ENCODE data around the gene ARFRP1.

ARFRP1 gene

DNA sequence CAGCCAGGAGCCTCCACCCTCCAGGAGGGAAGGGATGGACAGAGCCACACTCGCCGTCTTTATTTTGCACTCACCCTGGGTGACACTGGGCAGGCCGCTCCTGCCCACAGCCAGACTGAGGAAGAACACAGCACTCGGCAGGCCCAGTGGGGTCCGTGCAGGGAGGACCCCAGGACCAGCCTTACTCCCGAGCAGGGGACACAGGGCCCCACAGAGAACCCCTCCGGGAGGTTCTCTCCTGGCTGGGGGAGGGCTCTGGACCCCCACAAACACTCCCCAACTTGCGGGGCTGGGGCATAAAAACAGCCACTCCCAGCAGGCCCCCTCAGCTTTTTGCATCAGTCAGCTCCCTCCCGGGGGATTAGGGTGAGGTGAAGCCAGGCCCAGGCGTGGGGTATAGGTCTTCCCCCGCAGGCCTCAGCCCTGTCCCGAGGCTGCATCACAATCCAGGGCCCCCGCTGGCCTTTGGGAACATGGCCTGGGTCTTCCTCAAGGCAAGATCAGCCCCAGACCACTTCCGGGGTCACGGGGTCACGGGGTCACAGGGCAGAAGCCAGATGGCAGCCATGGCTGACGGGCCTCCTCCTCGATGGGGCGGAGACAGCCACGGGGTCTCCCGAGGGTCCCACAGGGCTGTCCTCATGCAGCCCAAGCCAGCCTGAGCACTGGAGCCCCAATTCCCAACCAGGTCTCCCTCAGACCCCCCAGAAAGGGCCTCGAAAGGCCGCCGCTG, 8.1 kb downstream of the ARFRP1 start:
- Histone ChIP-seq H3K4me1 (ENCODE audit: insufficient read depth, poor library complexity, severe bottlenecking) (peaks cover 32% of the 10 kb centered on the region), H3K27me3 (ENCODE audit: insufficient read depth, poor library complexity, severe bottlenecking) (no peaks in the 10 kb centered on the region), H3K9me3 (ENCODE audit: severe bottlenecking) (no peaks in the 10 kb centered on the region), H3K4me3 (ENCODE audit: severe bottlenecking) (no peak overlapping the region), H3K36me3 (ENCODE audit: low read depth) (peaks cover 44% of the 10 kb centered on the region), H3K27ac (ENCODE audit: poor library complexity, severe bottlenecking) (peak overlapping the region; percentile 96)
- TF ChIP-seq CTCF (IDR thresholded peaks at IDR 0.05; ENCODE audit: poor library complexity, severe bottlenecking) = no peak
- DNase-seq (ENCODE audit: low spot score) = peak; percentile 85
- ATAC-seq (ENCODE audit: low read depth) = no peak

GRCh38 chr20:63698739-63699465, 8.9 kb downstream of the ARFRP1 start:
- Histone ChIP-seq H3K9me3 (ENCODE audit: severe bottlenecking) (no peaks in the 10 kb centered on the region), H3K27me3 (ENCODE audit: insufficient read depth, poor library complexity, severe bottlenecking) (no peaks in the 10 kb centered on the region), H3K27ac (ENCODE audit: poor library complexity, severe bottlenecking) (peak overlapping the region; percentile 96), H3K4me3 (ENCODE audit: severe bottlenecking) (peak overlapping the region; percentile 44), H3K36me3 (ENCODE audit: low read depth) (peaks cover 46% of the 10 kb centered on the region), H3K4me1 (ENCODE audit: insufficient read depth, poor library complexity, severe bottlenecking) (peaks cover 32% of the 10 kb centered on the region)
- no peak for TF ChIP-seq CTCF (IDR thresholded peaks at IDR 0.05; ENCODE audit: poor library complexity, severe bottlenecking)
- ATAC-seq (ENCODE audit: low read depth) (peak; percentile 50), DNase-seq (ENCODE audit: low spot score) (peak; percentile 100)

DNA sequence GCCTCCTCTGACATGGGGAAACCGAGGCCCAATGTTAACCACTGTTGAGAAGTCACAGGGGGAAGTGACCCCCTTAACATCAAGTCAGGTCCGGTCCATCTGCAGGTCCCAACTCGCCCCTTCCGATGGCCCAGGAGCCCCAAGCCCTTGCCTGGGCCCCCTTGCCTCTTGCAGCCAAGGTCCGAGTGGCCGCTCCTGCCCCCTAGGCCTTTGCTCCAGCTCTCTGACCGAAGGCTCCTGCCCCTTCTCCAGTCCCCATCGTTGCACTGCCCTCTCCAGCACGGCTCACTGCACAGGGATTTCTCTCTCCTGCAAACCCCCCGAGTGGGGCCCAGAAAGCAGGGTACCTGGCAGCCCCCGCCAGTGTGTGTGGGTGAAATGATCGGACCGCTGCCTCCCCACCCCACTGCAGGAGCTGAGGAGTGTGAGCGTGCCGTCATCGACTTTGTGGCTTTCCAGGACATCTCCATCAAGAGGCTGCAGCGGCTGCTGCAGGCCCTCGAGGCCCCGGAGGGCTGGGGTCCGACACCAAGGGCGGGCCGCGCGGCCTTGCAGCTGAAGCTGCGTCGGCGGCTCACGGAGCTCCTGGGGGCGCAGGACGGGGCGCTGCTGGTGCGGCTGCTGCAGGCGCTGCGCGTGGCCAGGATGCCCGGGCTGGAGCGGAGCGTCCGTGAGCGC, 9.8 kb downstream of the ARFRP1 start:
- peak overlapping the region; percentile 44 for H3K4me3 ChIP-seq (ENCODE audit: severe bottlenecking)
- DNase-seq (ENCODE audit: low spot score) = peak; percentile 89
- peak overlapping the region; percentile 96 for H3K27ac ChIP-seq (ENCODE audit: poor library complexity, severe bottlenecking)
- no peak for TF ChIP-seq CTCF (IDR thresholded peaks at IDR 0.05; ENCODE audit: poor library complexity, severe bottlenecking)
- H3K36me3 ChIP-seq (ENCODE audit: low read depth) = peaks cover 49% of the 10 kb centered on the region
- peaks cover 32% of the 10 kb centered on the region for H3K4me1 ChIP-seq (ENCODE audit: insufficient read depth, poor library complexity, severe bottlenecking)
- H3K27me3 ChIP-seq (ENCODE audit: insufficient read depth, poor library complexity, severe bottlenecking) = no peaks in the 10 kb centered on the region
- ATAC-seq (ENCODE audit: low read depth) = no peak
- H3K9me3 ChIP-seq (ENCODE audit: severe bottlenecking) = no peaks in the 10 kb centered on the region

DNA sequence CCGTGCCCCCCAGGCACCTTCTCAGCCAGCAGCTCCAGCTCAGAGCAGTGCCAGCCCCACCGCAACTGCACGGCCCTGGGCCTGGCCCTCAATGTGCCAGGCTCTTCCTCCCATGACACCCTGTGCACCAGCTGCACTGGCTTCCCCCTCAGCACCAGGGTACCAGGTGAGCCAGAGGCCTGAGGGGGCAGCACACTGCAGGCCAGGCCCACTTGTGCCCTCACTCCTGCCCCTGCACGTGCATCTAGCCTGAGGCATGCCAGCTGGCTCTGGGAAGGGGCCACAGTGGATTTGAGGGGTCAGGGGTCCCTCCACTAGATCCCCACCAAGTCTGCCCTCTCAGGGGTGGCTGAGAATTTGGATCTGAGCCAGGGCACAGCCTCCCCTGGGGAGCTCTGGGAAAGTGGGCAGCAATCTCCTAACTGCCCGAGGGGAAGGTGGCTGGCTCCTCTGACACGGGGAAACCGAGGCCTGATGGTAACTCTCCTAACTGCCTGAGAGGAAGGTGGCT, 10.4 kb downstream of the ARFRP1 start:
- peak; percentile 88 for DNase-seq (ENCODE audit: low spot score)
- Histone ChIP-seq H3K27me3 (ENCODE audit: insufficient read depth, poor library complexity, severe bottlenecking) (no peaks in the 10 kb centered on the region), H3K4me1 (ENCODE audit: insufficient read depth, poor library complexity, severe bottlenecking) (peaks cover 32% of the 10 kb centered on the region), H3K9me3 (ENCODE audit: severe bottlenecking) (no peaks in the 10 kb centered on the region), H3K4me3 (ENCODE audit: severe bottlenecking) (peak overlapping the region; percentile 44), H3K27ac (ENCODE audit: poor library complexity, severe bottlenecking) (peak overlapping the region; percentile 96), H3K36me3 (ENCODE audit: low read depth) (peaks cover 49% of the 10 kb centered on the region)
- TF ChIP-seq CTCF (IDR thresholded peaks at IDR 0.05; ENCODE audit: poor library complexity, severe bottlenecking) = peak; percentile 28
- ATAC-seq (ENCODE audit: low read depth) = peak; percentile 14
